ENCODE measurements around the gene ROBO3.

DNA sequence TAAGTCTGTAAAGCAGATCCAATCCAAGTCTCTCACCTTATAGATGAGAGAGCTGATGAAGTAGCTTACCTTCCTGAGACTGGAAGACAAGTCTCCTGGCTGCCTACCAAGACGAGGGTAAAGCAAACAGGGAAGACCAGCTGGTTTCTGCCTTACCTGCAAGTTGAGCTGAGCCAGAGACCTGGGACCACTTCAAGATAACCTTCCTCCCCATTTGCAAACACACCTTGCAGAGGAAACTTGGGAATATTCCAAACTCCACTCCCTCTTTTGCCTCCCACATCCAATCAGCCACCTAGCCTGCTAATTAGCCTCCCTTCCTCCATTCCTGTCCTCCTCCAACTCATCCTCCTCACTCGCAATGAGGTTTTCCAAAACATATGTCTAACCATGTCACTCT lies 23.4 kb upstream of the ROBO3 start:
- TF ChIP-seq, protein P1, sequence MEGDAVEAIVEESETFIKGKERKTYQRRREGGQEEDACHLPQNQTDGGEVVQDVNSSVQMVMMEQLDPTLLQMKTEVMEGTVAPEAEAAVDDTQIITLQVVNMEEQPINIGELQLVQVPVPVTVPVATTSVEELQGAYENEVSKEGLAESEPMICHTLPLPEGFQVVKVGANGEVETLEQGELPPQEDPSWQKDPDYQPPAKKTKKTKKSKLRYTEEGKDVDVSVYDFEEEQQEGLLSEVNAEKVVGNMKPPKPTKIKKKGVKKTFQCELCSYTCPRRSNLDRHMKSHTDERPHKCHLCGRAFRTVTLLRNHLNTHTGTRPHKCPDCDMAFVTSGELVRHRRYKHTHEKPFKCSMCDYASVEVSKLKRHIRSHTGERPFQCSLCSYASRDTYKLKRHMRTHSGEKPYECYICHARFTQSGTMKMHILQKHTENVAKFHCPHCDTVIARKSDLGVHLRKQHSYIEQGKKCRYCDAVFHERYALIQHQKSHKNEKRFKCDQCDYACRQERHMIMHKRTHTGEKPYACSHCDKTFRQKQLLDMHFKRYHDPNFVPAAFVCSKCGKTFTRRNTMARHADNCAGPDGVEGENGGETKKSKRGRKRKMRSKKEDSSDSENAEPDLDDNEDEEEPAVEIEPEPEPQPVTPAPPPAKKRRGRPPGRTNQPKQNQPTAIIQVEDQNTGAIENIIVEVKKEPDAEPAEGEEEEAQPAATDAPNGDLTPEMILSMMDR (IDR thresholded peaks at IDR 0.05), result no peak
- no peak for TF ChIP-seq POLR2A (IDR thresholded peaks at IDR 0.05; ENCODE audit: low read depth)
- TF ChIP-seq POLR2AphosphoS5 (IDR thresholded peaks at IDR 0.05), result no peak
- TF ChIP-seq EP300 (IDR thresholded peaks at IDR 0.05), result no peak
